HCT116 (cell line): ENCODE data around the gene KHDRBS2. TPM values are rescaled to one million over a fixed set of nuclear protein-coding genes. Genes with fewer than 3 reads are reported as not detected.

Source experiments
- ATAC-seq: fragments of 200-7000 bp; cut with Tn5 transposase; 2 replicates; pipeline ENCODE4 v1.9.1; 2020; ENCODE audit warnings: mild to moderate bottlenecking, moderate library complexity
- BruUV-seq: library from RNA; stranded (reverse); fragments of 400-500 nt; replicated peaks from 2 replicates; lab custom pipeline; 2021; lab: Mats Ljungman, UMichigan
- CTCF ChIA-PET: fragments of 300-600 bp; sonication (Branson Sonifier 250); formaldehyde crosslinking; loops from one replicate; lab custom pipeline; 2021; ENCODE audit warnings: antibody characterized with exemption; lab: Charles Lee
- POLR2A ChIA-PET: fragments of 300-600, 350-600 bp; sonication (Branson Sonifier 250); formaldehyde crosslinking; loops from one replicate; lab custom pipeline; 2021; ENCODE audit warnings: antibody characterized with exemption; lab: Charles Lee
- RAD21 ChIA-PET, 2 experiments: fragments of 300-600 bp; sonication (Branson Sonifier 250); formaldehyde crosslinking; loops; one replicate each; lab custom pipeline; 2023; ENCODE audit warnings: low total read pairs in 2 of 2; ENCODE audit not compliant: uncharacterized antibody in 2 of 2, unreplicated experiment in 2 of 2, low non-redundant PET in 1 of 2; lab: Charles Lee
- DNase-seq: peaks from one replicate; pipeline ENCODE4 v3.0.0-alpha.2; 2010; ENCODE audit warnings: low read depth, low spot score
- H2AFZ ChIP-seq: fragments of 200-600 bp; shearing (Covaris generic), sonication (generic); 2 replicates; pipeline ENCODE4 v1.6.1; 2017; ENCODE audit warnings: low read depth, mixed run types, mixed read lengths, antibody characterized with exemption, low read length; ENCODE audit not compliant: poor library complexity, severe bottlenecking
- H3K27ac ChIP-seq: 2 replicates; pipeline ENCODE4 v1.5.1; 2012; ENCODE audit warnings: low read depth, low read length
- H3K27me3 ChIP-seq: fragments of 200-600 bp; sonication (generic); 2 replicates; pipeline ENCODE4 v1.6.1; 2016; ENCODE audit warnings: mixed run types, low read length, mixed read lengths; ENCODE audit not compliant: insufficient read depth
- H3K36me3 ChIP-seq, 2 experiments: fragments of 200-500 bp in 1 of 2; fragments of 200-600 bp in 1 of 2; sonication (Bioruptor generic) in 1 of 2; sonication (generic) in 1 of 2; 2 replicates each; pipeline versions ENCODE4 v1.5.1 to v1.6.1; 2014 to 2016; ENCODE audit warnings: low read length in 2 of 2, inconsistent platforms in 1 of 2, mixed read lengths in 1 of 2, mixed run types in 1 of 2; ENCODE audit not compliant: insufficient read depth in 2 of 2, control insufficient read depth in 1 of 2
- H3K4me1 ChIP-seq, 2 experiments: fragments of 200-600 bp in 1 of 2; sonication (generic) in 1 of 2; 2 replicates each; pipeline versions ENCODE4 v1.5.1 to v1.6.1; 2012 to 2017; ENCODE audit warnings: low read length in 2 of 2, inconsistent platforms in 1 of 2, mild to moderate bottlenecking in 1 of 2, mixed read lengths in 1 of 2, mixed run types in 1 of 2, moderate library complexity in 1 of 2; ENCODE audit not compliant: insufficient read depth in 2 of 2, control insufficient read depth in 1 of 2
- H3K4me2 ChIP-seq: fragments of 200-600 bp; sonication (generic); 2 replicates; pipeline ENCODE4 v1.6.1; 2017; ENCODE audit warnings: mixed run types, low read length, mixed read lengths
- H3K4me3 ChIP-seq, 2 experiments: fragments of 200-600 bp in 1 of 2; sonication (generic) in 1 of 2; replicated peaks in 1 of 2; 2 replicates each; pipeline ENCODE4 v1.5.1; 2011 to 2016; ENCODE audit warnings: low read length in 2 of 2, control low read depth in 1 of 2, low read depth in 1 of 2, mild to moderate bottlenecking in 1 of 2, mixed read lengths in 1 of 2, mixed run types in 1 of 2
- H3K79me2 ChIP-seq: fragments of 200-600 bp; sonication (generic); 2 replicates; pipeline ENCODE4 v1.6.1; 2017; ENCODE audit warnings: mild to moderate bottlenecking, mixed run types, low read length, moderate library complexity, mixed read lengths; ENCODE audit not compliant: insufficient read depth
- H3K9ac ChIP-seq: fragments of 200-600 bp; sonication (generic); 2 replicates; pipeline ENCODE4 v1.6.1; 2016; ENCODE audit warnings: low read length, mixed read lengths
- H3K9me2 ChIP-seq: fragments of 200-600 bp; sonication (generic), shearing (Covaris generic); 2 replicates; pipeline ENCODE4 v1.6.1; 2017; ENCODE audit warnings: mixed run types, mild to moderate bottlenecking, moderate library complexity; ENCODE audit not compliant: insufficient read depth
- H3K9me3 ChIP-seq, 2 experiments: fragments of 200-500 bp in 1 of 2; fragments of 200-600 bp in 1 of 2; sonication (Bioruptor generic) in 1 of 2; sonication (generic) in 1 of 2; 2 replicates each; pipeline ENCODE4 v1.6.1; 2014 to 2017; ENCODE audit warnings: low read length in 2 of 2, mixed read lengths in 2 of 2, inconsistent platforms in 1 of 2, low read depth in 1 of 2, mild to moderate bottlenecking in 1 of 2, mixed run types in 1 of 2, moderate library complexity in 1 of 2; ENCODE audit not compliant: control insufficient read depth in 1 of 2, insufficient read depth in 1 of 2
- H4K20me1 ChIP-seq: fragments of 200-600 bp; sonication (generic), shearing (Covaris generic); 2 replicates; pipeline ENCODE4 v1.6.1; 2017; ENCODE audit warnings: mixed run types, mild to moderate bottlenecking, moderate library complexity; ENCODE audit not compliant: insufficient read depth
- EGR1 ChIP-seq: IDR thresholded peaks from 2 replicates; pipeline ENCODE4 v1.6.1; 2012; ENCODE audit warnings: low read depth
- EZH2phosphoT487 ChIP-seq: fragments of 200-600 bp; IDR thresholded peaks from 2 replicates; pipeline ENCODE4 v1.6.1; 2018; ENCODE audit warnings: antibody characterized with exemption, borderline replicate concordance
- JUND ChIP-seq: IDR thresholded peaks from 2 replicates; pipeline ENCODE4 v1.6.1; 2012
- POLR2AphosphoS5 ChIP-seq: IDR thresholded peaks from 2 replicates; pipeline ENCODE4 v1.6.1; 2011; ENCODE audit warnings: mild to moderate bottlenecking, low read depth, low read length, moderate library complexity
- SIN3A ChIP-seq: IDR thresholded peaks from 2 replicates; pipeline ENCODE4 v1.6.1; 2012; ENCODE audit warnings: low read depth
- TCF7L2 ChIP-seq: IDR thresholded peaks from 2 replicates; pipeline ENCODE4 v1.7.0; 2011; ENCODE audit warnings: borderline replicate concordance, inconsistent platforms; ENCODE audit not compliant: insufficient read depth, insufficient read length; ENCODE audit errors: extremely low read depth
- intact Hi-C: fragments of 100-400 bp; cut with micrococcal nuclease; formaldehyde crosslinking; loops from 2 replicates; pipeline ENCODE4 v1.10.0; 2022
- total RNA-seq: library from RNA; stranded (reverse); gene quantifications from one replicate; pipeline ENCODE4 v1.2.1, GENCODE V29; 2021; ENCODE audit not compliant: unreplicated experiment
- TF ChIP-seq, protein P1 (sequence below): IDR thresholded peaks from 2 replicates; pipeline ENCODE4 v1.6.1; 2011; ENCODE audit warnings: mild to moderate bottlenecking, low read length, moderate library complexity; ENCODE audit not compliant: insufficient replicate concordance; ENCODE audit errors: extremely low read depth
- TF ChIP-seq, protein P2 (sequence below): IDR thresholded peaks from 2 replicates; pipeline ENCODE4 v1.6.1; 2012
- TF ChIP-seq, protein P3 (sequence below): IDR thresholded peaks from 2 replicates; pipeline ENCODE4 v1.6.1; 2012; ENCODE audit warnings: low read depth
- TF ChIP-seq, protein P4 (sequence below), 3 experiments: fragments of 200-600 bp in 1 of 3; sonication (generic) in 1 of 3; IDR thresholded peaks in 2 of 3; conservative IDR thresholded peaks in 1 of 3; 2 replicates each; pipeline ENCODE4 v1.5.1; 2012 to 2017; ENCODE audit warnings: low read depth in 2 of 3, low read length in 2 of 3, antibody characterized with exemption in 1 of 3, borderline replicate concordance in 1 of 3, control low read depth in 1 of 3, mild to moderate bottlenecking in 1 of 3, mixed read lengths in 1 of 3, mixed run types in 1 of 3, moderate library complexity in 1 of 3; ENCODE audit not compliant: insufficient read depth in 1 of 3

The KHDRBS2 gene
- total RNA-seq, 1 experiment from 2014 or later = not detected

DNA sequence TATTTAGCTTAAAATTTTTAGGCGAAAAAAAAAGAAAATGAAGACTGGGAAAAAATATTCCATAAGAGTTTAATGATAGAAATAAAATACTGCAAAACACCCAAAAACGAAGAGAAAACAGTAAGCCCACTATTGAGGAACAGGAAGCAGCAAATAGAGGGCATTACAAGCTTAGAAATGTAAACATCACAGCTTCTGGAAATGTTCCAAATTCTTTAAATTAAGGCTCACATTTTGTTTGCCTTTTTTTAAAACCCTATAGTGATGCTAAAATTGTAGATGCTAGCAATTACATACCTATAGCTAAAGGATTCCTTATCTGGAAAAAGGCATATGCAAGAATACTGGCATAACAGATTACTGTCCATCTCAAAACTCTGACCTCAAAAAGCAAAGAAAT is 248.6 kb downstream of the KHDRBS2 start:
- no peaks in the 10 kb centered on the region for H3K79me2 ChIP-seq
- H3K9ac ChIP-seq = no peak overlapping the region
- no peak for DNase-seq
- H3K4me1 ChIP-seq = no peaks in the 10 kb centered on the region
- no peaks in the 10 kb centered on the region for H3K9me2 ChIP-seq
- ATAC-seq = no peak
- BruUV-seq = no TSS peak
- intact Hi-C loops = no loop called here
- H3K4me2 ChIP-seq = no peak overlapping the region
- RAD21 ChIA-PET = no interaction called here
- POLR2A ChIA-PET = no interaction called here
- H3K9me3 ChIP-seq = peaks cover 0 to 18% of the 10 kb centered on the region in 2 experiments; a peak in 2 of 4 replicates
- no peaks in the 10 kb centered on the region for H3K27me3 ChIP-seq
- TF ChIP-seq, protein P1, sequence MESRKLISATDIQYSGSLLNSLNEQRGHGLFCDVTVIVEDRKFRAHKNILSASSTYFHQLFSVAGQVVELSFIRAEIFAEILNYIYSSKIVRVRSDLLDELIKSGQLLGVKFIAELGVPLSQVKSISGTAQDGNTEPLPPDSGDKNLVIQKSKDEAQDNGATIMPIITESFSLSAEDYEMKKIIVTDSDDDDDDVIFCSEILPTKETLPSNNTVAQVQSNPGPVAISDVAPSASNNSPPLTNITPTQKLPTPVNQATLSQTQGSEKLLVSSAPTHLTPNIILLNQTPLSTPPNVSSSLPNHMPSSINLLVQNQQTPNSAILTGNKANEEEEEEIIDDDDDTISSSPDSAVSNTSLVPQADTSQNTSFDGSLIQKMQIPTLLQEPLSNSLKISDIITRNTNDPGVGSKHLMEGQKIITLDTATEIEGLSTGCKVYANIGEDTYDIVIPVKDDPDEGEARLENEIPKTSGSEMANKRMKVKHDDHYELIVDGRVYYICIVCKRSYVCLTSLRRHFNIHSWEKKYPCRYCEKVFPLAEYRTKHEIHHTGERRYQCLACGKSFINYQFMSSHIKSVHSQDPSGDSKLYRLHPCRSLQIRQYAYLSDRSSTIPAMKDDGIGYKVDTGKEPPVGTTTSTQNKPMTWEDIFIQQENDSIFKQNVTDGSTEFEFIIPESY = no peak
- TF ChIP-seq POLR2AphosphoS5 (no peak), EZH2phosphoT487 (no peak), TCF7L2 (no peak)
- TF ChIP-seq, protein P2, sequence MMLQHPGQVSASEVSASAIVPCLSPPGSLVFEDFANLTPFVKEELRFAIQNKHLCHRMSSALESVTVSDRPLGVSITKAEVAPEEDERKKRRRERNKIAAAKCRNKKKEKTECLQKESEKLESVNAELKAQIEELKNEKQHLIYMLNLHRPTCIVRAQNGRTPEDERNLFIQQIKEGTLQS = no peak
- H4K20me1 ChIP-seq = no peaks in the 10 kb centered on the region
- CTCF ChIA-PET = no interaction called here
- H3K36me3 ChIP-seq = no peaks in the 10 kb centered on the region
- H3K27ac ChIP-seq = no peak overlapping the region
- H3K4me3 ChIP-seq = no peak overlapping the region
- H2AFZ ChIP-seq = no peak overlapping the region

DNA sequence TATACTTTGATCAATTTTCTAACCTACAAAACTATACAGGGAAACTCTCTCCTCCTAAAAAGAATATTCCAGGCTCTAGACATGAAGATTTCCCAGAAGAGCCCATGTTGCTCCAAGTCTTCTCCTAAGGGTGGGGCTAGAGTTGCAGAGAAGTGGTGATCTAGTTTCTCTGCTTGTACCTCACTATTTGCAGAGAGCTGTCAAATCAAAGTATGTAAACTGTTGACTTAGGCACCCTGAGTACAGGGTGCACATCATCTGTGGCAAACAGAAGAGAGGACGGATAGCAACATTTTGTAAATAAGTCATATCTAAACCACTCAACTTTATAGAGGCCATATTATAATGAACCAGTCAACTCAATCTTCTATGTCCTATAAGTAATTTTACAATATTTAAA is 250.1 kb downstream of the KHDRBS2 start:
- Histone ChIP-seq H3K36me3 (no peaks in the 10 kb centered on the region), H3K79me2 (no peaks in the 10 kb centered on the region), H4K20me1 (no peaks in the 10 kb centered on the region), H3K27me3 (no peaks in the 10 kb centered on the region), H3K9me2 (no peaks in the 10 kb centered on the region), H3K4me3 (no peak overlapping the region), H3K4me2 (no peak overlapping the region), H2AFZ (no peak overlapping the region), H3K27ac (no peak overlapping the region), H3K9me3 (peaks cover 3 to 14% of the 10 kb centered on the region in 2 experiments; a peak in 2 of 4 replicates), H3K9ac (no peak overlapping the region), H3K4me1 (no peaks in the 10 kb centered on the region)
- BruUV-seq = no TSS peak
- CTCF ChIA-PET = no interaction called here
- no peak for DNase-seq
- intact Hi-C loops = no loop called here
- no peak for ATAC-seq
- RAD21 ChIA-PET = no interaction called here
- POLR2A ChIA-PET = no interaction called here
- TF ChIP-seq, protein P3, sequence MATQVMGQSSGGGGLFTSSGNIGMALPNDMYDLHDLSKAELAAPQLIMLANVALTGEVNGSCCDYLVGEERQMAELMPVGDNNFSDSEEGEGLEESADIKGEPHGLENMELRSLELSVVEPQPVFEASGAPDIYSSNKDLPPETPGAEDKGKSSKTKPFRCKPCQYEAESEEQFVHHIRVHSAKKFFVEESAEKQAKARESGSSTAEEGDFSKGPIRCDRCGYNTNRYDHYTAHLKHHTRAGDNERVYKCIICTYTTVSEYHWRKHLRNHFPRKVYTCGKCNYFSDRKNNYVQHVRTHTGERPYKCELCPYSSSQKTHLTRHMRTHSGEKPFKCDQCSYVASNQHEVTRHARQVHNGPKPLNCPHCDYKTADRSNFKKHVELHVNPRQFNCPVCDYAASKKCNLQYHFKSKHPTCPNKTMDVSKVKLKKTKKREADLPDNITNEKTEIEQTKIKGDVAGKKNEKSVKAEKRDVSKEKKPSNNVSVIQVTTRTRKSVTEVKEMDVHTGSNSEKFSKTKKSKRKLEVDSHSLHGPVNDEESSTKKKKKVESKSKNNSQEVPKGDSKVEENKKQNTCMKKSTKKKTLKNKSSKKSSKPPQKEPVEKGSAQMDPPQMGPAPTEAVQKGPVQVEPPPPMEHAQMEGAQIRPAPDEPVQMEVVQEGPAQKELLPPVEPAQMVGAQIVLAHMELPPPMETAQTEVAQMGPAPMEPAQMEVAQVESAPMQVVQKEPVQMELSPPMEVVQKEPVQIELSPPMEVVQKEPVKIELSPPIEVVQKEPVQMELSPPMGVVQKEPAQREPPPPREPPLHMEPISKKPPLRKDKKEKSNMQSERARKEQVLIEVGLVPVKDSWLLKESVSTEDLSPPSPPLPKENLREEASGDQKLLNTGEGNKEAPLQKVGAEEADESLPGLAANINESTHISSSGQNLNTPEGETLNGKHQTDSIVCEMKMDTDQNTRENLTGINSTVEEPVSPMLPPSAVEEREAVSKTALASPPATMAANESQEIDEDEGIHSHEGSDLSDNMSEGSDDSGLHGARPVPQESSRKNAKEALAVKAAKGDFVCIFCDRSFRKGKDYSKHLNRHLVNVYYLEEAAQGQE = no peak
- TF ChIP-seq SIN3A (no peak), JUND (no peak), EGR1 (no peak), EZH2phosphoT487 (no peak)
- TF ChIP-seq, protein P2 = no peak
- TF ChIP-seq, protein P4, sequence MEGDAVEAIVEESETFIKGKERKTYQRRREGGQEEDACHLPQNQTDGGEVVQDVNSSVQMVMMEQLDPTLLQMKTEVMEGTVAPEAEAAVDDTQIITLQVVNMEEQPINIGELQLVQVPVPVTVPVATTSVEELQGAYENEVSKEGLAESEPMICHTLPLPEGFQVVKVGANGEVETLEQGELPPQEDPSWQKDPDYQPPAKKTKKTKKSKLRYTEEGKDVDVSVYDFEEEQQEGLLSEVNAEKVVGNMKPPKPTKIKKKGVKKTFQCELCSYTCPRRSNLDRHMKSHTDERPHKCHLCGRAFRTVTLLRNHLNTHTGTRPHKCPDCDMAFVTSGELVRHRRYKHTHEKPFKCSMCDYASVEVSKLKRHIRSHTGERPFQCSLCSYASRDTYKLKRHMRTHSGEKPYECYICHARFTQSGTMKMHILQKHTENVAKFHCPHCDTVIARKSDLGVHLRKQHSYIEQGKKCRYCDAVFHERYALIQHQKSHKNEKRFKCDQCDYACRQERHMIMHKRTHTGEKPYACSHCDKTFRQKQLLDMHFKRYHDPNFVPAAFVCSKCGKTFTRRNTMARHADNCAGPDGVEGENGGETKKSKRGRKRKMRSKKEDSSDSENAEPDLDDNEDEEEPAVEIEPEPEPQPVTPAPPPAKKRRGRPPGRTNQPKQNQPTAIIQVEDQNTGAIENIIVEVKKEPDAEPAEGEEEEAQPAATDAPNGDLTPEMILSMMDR (IDR thresholded peaks at IDR 0.05 in 2 of 3, conservative IDR thresholded peaks at IDR 0.05 in 1 of 3; ENCODE audit: borderline replicate concordance in 1 of 3, insufficient read depth in 1 of 3, low read depth in 2 of 3, low read length in 2 of 3) = no peak
